Endothelial cell of hepatic sinusoid (primary cell): ENCODE results near the gene SPHKAP.
"Not testable (repeated sequence)": the region's sequence is repeated elsewhere in the genome, so short reads cannot be mapped to it uniquely, and the experiment has no call there.

Experiments used
- in situ Hi-C: cut with HindIII; loops from 2 replicates; pipeline ENCODE4 v1.10.0; 2017; ENCODE audit warnings: low sequenced_read_pairs

The SPHKAP gene

GRCh38 chr2:228048838-228049490 is 132.5 kb downstream of the SPHKAP start:
- in situ Hi-C loops = no loop called here

DNA sequence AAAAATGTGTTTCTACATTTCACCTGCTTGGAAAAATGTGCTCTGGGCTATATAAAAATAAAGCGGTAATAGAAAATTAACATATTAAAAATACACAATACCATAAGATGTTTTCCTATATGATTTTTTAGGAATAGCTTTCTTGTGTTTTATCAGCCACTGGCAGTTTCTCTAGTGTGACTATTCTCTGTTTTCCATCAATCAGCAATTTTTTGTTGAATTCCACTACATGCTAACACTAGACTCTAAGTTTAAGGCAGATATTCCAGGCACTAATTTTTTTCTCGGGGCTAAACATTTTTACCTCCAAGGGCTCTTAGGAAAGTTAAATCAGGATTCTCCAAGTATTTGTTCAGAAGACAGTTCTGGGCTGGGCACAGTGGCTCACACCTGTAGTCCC is 140.5 kb downstream of the SPHKAP start:
- in situ Hi-C loops = no loop called here

- in situ Hi-C loops = no loop called here
Observed at GRCh38 chr2:228039752-228040534, 141.5 kb downstream of the SPHKAP start.

DNA sequence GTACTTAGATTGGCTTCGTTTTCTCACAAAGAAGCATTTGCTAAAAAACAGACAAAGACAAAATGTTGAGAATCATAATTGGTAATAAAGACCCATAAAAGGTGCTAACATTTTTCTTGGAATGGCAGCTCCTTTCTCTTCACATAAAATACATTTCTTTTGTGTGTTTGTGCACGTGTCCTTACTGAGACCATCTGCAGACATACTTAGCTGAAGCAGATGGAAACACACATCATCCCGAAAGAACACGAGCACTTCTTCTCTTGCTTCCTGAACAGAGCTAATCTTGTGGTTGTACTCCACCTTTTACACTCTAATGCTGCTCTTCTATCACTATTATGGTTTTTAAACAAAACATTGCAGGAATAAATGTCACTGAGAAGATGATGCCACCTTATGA is 142.5 kb downstream of the SPHKAP start:
- in situ Hi-C loops = no loop called here

DNA sequence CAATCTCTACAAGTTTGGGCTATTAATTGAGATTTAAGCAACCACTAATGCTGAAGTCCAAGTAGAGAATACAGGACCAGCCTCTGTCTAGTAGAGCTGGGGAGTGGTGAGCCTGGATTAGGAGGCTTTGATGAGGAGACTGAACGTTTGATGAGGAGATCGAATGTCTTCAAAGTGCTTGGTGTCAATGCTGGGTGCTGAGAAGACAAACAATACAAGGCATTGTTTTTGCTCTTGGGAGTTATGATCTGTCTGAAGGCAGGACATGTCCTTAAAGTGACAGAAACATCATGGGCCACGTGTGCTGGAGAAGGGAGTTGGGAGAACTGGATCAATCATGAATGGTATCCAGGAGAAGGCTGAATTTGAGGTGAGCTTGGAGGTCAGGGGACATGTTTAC is 143.6 kb downstream of the SPHKAP start:
- in situ Hi-C loops = no loop called here

- in situ Hi-C loops = no loop called here
Observed at GRCh38 chr2:228023619-228024018, 157.9 kb downstream of the SPHKAP start.

GRCh38 chr2:228018311-228018710 is 163.2 kb downstream of the SPHKAP start:
- in situ Hi-C loops = no loop called here

DNA sequence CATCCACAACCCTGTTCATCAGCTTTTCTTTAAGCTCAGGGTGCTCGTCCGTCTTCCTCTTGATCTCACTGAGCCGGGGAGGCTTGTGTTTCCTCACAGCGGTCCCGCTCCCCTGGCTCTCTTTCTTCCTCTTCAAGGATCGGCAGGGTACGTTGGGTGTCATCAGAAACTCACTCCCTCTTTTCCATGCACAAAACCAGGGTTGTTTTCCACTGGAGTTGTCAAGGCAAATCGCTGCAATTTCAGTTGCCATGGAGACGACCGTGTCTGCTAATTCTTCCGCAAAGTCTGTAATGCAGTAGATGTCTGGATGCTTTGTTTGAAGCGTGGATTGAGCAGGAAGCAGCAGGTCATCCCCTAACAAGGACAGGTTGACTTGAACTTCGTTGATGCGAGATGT is 163.7 kb downstream of the SPHKAP start:
- in situ Hi-C loops = no loop called here

- in situ Hi-C loops = no loop called here
Observed at GRCh38 chr2:228016402-228016801, 165.1 kb downstream of the SPHKAP start.

DNA sequence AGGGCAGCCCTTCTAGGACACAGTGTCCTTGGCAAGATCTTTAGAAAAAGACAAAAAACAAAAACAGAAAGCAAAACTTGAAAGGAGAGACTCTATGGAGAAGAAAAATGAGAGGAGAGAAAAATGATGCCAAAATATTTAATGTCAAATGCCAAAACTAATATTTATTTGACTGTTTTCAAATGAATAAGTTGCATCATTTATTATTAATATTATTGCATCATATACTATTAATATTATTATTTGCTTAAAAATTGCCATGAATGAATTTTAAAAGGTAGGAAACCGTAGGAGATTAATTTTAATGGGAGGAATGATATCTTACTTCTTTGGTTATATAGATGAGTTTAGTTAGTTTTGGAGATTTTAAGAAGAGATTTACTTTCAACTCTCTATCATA is 165.7 kb downstream of the SPHKAP start:
- in situ Hi-C loops = no loop called here

DNA sequence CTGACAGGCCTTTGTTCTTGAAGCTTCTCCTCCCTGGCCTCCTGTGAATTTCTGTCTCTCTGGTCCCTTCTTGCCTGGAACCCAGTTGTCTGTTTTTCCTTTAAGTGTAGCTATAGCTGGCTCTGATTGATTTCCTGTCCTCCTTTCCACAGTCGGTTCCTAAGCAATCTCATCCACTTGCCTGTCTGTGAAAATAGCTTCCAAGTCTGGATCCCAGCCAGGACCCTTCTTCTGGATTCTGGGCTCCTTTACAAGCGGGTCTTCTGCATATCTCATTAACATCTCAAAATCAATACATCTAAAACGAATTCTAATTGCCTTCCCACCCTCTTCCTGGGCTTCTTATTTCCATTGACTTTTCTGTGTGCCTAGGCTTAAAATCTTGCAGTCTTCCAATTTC is 185.1 kb downstream of the SPHKAP start:
- in situ Hi-C loops = no loop called here

- in situ Hi-C loops = no loop called here
Observed at GRCh38 chr2:227990937-227991336, 190.6 kb downstream of the SPHKAP start.

GRCh38 chr2:227973241-227973640 is 208.2 kb downstream of the SPHKAP start:
- in situ Hi-C loops = no loop called here

DNA sequence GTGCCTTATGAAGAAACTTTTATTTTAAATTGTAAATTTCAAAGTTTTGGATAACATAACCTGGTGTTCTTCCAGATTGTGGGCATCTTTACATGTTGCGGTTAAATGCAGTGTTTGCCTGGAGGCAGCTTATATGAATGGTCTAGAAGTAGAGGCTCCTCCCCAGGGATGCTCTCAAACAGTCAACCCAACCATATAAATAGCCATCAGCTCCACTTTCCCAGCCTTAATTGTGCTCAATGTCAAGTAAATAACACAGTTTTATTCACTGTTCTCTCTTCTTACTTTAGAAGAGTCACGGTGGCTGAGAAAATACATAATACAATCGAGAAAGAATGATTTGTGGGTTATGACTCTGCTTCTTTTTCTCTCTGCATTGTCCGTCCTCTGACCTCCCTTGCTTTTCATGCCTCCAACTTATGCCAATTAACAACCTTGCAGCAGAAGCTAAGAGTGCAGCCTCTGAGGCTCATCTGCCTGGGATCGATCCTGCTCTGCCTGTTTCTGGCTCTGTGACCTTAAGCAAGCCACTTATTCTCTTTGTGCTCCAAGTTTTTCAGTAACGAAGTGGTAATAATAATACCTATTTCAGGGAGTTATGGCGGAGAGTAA is 209.8 kb downstream of the SPHKAP start:
- in situ Hi-C loops = no loop called here

- in situ Hi-C loops = no loop called here
Observed at GRCh38 chr2:227960317-227960716, 221.2 kb downstream of the SPHKAP start.

GRCh38 chr2:227942965-227943364 is 238.5 kb downstream of the SPHKAP start:
- in situ Hi-C loops = no loop called here

GRCh38 chr2:227942021-227942420 is 239.5 kb downstream of the SPHKAP start:
- in situ Hi-C loops = no loop called here

DNA sequence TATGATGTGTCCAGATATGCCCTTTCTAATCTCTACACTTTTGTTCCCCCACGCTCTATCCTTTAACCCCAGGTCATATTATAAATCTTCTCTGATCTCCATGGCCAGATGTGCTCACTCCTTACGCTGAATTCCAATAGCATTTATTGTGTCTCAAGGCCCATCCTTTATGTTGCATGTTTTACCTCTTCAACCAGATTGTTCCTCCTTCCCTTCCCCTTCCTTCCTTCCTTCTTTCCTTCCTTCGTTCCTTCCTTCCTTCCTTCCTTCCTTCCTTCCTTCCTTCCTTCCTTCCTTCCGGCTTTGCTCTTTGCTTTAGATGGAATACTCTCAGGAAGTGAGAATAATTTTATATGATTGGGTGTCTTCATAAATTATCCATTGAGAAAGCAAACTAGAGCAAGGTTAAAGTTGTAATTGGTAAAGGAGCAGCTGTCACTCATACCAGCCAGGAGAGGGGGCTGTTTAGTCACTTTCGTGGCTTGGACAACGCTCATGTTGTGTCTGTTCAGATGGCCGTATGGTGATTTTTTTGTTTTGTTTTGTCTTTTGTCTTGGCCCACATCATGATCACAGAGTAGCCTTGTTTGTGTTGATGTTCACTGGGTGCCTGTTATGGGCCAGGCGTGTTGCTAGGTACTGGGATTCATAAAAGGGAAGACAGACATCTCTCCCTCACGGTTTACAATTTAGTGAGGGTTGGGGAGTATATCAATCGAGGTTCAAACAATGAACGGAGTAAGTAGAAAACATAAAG is 242.0 kb downstream of the SPHKAP start:
- in situ Hi-C loops = no loop called here

DNA sequence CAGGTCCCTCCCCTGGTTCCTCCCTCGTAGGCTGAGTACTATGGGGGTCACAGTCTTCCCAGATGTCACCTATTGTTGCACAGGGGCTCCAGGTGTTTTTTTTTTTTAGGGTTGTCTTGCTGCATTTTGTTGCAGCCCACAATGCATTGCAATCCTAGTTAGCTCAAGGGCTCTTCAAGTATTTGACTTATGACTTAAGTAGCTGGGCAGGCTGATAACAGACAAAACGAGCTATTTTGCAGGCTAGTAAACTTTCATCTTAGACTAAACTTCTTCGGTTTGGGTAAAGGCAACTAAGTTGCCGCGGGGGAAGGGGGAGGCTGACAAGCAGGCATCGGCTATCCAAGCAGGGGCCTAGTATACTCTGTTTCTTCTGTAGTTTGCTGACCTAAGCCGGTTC is 245.2 kb downstream of the SPHKAP start:
- in situ Hi-C loops = not testable (repeated sequence)

DNA sequence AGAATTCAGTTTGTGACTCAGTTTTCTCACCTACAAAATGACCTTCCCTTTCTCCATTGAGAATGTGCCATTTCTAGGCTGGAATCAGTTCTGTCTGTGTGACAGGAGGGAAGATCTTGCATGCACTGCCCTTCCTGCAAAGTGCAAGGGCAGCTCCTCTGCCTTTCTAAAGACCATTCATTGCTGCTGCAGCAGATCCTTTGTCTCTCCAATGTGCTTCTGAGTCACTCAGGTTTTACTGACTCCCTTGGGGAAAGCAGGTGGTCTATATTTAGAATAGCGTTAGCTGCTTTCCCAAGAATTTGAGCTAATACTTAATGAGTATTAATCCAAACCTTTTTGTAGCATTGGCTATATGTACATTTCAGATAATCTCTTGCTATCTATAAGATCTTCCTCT is 247.6 kb downstream of the SPHKAP start:
- in situ Hi-C loops = no loop called here

DNA sequence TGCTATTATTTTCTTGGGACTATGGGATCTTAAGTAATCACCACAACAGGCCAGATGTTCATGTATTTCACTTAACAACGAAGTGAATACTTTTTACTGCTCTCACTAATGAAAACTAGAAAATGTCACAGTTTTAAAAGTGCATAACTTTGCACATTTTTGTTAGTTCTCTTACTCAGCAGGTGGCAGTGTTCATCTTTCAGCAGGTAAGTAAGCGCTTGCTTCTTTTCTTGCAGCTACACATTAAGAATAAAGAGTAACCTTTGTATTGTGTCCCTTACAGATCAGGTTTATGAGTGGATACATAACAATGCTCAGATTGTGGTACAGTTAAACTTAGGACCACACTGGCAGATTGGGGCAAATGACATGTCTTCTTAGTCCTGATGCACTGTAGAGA is 249.1 kb downstream of the SPHKAP start:
- in situ Hi-C loops = no loop called here
